ENCODE results near the gene RNF220.

- TF ChIP-seq POLR2A (IDR thresholded peaks at IDR 0.05), result no peak
- TF ChIP-seq CTCF (IDR thresholded peaks at IDR 0.05), result no peak
- TF ChIP-seq EP300 (IDR thresholded peaks at IDR 0.05), result no peak
Measured at GRCh38 chr1:44635439-44635838, 230.4 kb downstream of the RNF220 start.
